Measurements from ENCODE around the gene LYZL4.

LYZL4 gene

DNA sequence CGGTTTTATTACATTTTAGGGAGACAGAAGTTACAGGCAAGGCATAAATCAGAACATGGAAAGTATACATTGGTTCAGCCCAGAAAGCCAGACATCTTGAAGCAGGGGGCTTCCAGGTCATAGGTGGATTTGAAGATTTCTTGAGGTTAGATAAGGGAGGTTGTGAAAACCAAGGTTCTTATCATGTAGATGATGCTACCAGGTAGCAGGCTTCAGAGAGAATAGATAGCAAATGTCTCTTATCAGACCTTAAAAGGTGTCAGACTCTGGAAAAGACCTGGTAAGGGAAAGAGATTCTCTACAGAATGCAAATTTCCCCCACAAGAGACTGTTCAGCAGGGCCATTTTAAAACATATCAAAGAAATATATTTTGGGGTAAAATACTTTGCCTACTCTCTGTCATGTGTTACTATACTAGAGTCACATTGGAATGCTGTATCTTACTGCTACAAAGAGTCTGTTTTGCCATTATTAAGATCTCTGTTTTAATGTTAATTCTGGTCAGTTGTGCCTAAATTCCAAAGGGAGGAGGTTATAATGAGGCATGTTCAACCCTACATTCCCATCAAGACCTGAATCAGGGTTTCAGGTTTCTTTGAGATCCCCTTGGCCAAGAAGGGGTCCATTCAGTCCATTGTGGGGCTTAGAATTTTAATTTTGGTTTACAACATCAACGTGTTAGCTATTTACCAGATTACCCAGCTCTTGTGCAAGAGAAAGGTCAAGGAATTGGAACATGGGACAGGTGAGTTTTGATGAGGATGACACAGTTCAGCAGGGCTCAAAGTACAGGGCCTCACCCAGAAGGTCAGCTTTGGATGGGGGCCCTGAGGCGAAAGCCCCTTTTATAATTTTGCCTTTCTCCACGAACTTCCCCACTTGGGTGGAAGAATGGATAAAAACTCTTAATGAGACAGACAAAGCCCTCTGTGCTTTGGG, 36.0 kb upstream of the LYZL4 start:
- TF ChIP-seq, protein P1, sequence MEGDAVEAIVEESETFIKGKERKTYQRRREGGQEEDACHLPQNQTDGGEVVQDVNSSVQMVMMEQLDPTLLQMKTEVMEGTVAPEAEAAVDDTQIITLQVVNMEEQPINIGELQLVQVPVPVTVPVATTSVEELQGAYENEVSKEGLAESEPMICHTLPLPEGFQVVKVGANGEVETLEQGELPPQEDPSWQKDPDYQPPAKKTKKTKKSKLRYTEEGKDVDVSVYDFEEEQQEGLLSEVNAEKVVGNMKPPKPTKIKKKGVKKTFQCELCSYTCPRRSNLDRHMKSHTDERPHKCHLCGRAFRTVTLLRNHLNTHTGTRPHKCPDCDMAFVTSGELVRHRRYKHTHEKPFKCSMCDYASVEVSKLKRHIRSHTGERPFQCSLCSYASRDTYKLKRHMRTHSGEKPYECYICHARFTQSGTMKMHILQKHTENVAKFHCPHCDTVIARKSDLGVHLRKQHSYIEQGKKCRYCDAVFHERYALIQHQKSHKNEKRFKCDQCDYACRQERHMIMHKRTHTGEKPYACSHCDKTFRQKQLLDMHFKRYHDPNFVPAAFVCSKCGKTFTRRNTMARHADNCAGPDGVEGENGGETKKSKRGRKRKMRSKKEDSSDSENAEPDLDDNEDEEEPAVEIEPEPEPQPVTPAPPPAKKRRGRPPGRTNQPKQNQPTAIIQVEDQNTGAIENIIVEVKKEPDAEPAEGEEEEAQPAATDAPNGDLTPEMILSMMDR (IDR thresholded peaks at IDR 0.05), result no peak

DNA sequence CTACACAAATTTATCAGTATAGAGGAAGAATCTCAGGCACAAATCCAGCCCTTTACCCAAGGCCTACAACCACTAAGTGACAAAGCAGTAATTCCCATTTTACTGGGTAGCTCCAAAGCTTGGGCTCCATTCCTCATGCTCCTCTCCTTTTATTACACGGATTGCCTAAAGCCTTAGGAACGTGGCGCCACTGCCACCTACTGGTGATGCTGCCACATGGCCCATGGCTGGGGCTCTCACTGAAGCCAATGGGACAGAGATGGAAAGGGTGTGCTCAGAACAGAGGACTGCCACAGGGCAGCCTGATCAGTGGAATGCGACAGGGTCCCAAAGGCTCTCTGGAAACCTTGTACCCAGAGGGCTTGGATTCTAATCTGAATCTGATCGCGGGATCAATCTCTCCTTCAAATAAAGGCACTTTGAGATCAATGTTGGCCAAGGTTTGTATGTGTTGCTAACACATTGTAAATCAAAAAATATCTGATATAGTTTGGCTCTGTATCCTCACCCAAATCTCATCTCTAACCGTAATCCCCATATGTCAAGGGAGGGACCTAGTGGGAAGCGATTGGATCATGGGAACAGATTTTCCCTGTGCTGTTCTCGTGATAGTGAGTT, 33.5 kb upstream of the LYZL4 start:
- TF ChIP-seq, protein P1 (IDR thresholded peaks at IDR 0.05), result peak; percentile 98

DNA sequence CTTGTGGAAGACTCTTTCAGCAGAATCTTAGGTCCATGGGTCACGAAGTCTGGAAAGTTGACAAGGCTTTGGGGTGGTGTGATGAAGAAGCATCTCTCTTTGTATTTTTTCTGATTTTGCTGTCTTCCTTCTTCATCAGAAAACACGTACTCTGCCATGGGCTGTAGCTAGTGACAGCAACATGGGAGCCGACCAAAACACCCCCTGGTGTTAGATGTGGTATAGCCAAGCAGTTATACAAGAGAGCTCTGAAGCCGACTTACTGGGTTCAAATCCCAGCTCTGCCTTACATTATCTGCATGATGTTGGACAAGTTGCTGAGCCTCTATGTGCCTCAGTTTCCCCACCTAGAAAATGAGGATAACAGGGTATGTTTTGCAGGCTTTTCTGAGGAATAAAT, 32.9 kb upstream of the LYZL4 start:
- TF ChIP-seq, protein P1 (IDR thresholded peaks at IDR 0.05), result no peak

DNA sequence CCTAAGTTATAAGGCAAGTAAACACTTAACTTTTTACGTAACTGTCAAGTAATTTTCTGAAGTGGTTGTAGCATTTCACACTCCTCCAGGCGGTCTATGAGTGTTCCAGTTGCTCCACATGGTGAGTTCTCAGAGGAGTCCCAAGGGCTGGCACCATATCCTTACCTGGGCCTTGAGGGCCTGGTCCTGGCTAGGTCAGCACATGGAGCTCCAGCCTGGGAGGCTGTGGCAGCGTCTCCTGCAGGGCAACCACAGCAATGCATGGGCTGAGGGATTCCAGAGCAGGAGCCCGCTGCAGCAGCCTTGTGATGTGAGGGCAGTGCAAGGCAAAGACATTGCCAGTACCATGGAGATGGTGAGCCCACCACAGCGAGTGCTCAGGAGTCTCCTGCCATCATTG, 32.2 kb upstream of the LYZL4 start:
- TF ChIP-seq, protein P1 (IDR thresholded peaks at IDR 0.05), result no peak

DNA sequence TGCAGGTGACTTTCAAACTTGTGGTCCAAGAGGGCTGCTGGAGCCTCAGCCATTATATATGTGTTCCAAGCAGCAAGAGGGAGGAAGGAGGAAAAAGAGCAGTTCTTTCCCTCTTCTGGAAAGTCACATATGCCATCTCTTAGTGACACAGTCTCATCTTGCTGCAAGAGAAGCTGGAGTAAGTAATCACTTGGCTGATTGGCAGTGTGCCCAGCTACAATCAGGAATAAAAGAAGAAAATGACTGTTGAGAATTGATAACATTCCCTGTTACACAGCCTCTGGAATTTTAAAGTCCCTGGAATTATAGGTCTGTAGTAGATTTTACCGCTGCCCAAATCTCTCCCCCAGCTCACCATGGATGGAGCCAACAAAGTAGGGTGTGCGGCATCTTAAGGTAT, 31.4 kb upstream of the LYZL4 start:
- TF ChIP-seq, protein P1 (IDR thresholded peaks at IDR 0.05), result no peak

DNA sequence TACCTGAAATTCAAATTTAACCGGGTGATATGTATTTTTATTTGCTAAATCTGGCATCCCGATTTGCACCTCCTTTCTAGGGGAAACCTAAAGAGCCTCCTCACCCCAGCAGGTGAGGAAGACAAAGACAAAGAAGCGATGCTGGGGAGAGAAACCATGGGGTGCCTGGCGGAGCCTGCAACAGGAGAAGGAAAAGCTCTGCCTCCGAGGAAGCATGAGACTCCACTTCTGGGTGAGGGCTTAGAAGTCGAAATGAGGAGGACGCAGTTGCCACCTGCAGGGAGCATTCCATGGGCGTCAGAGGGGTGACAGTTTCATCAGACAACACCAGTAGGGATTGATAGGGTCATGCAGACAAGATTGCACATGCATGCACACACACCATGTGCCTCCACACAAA, 30.5 kb upstream of the LYZL4 start:
- TF ChIP-seq, protein P1 (IDR thresholded peaks at IDR 0.05), result no peak

DNA sequence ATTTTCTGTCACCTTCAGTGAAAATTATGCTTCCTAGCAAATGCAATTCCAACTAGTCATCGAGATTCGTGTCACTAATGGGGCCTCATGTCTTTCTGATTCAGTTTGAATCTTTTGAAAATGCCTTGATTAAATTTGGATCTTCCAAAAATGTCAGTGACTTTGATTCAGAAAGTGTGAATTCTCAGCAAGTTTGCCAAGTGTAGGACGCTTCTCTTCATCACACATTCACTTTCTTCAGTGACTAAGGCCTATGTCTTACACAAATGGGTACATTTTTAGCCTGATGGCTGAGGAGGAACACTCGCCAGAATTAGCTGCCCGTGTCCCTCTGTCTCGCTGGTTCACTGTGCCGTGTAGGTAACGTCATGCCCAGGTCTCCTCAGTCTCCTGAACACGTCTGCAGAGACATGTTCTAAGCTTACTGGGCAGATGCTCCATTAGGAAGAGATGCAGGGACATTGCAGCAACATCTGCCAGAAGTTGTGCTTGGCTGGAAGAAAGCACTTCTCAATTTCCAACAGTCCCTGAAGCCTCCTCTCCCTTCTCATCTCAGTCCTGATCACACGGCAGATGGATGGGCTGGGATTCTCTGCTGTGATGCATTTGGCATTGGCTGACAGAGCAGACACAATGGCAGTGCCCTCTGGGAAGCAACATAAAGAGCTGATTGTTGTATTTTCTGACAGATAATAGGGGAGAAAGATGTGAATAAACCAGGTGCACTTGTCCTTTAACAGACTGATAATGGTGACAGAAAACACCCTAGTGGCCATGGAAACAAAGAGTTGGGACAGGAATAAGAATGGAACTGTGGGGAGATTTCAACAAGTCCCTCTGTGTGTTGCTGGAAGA, 29.1 kb upstream of the LYZL4 start:
- TF ChIP-seq, protein P1 (IDR thresholded peaks at IDR 0.05), result no peak

All from LNCAP (cell line).